A549 (cell line): Measurements from ENCODE around the gene SH3GL2. TPM values are rescaled to one million over a fixed set of nuclear protein-coding genes. Genes with fewer than 3 reads are reported as not detected.

Experiments used
- ATAC-seq, 2 experiments: fragments of 200-7000 bp in 1 of 2; fragments of >200 bp in 1 of 2; cut with Nextera tagmentation in 1 of 2; cut with Tn5 transposase in 1 of 2; 3 replicates each; pipeline versions ENCODE4 v1.8.0 to v1.9.1; 2018 to 2020; ENCODE audit warnings: mild to moderate bottlenecking in 1 of 2, moderate library complexity in 1 of 2
- CTCF ChIA-PET: fragments of 300-600 bp; sonication (Branson Sonifier 250); formaldehyde crosslinking; extraction: SDS; loops from one replicate; lab custom pipeline; 2021; ENCODE audit warnings: antibody characterized with exemption, inconsistent platforms; lab: Yijun Ruan, JAX
- POLR2A ChIA-PET: fragments of 350-600 bp; formaldehyde crosslinking; extraction: SDS; loops from one replicate; lab custom pipeline; 2021; ENCODE audit warnings: antibody characterized with exemption, inconsistent platforms; lab: Yijun Ruan, JAX
- DNase-seq, 2 experiments: peaks; one replicate each; pipeline versions ENCODE4 v3.0.0 to v3.0.0-alpha.2; 2011 to 2016; ENCODE audit warnings: low read depth in 1 of 2, low spot score in 1 of 2
- FAIRE-seq: peaks from 2 replicates; lab custom pipeline; 2011; peaks lifted over from hg19 to GRCh38; lab: Jason Lieb, UNC
- H3K27ac ChIP-seq, 2 experiments: fragments of >200 bp; sonication (Bioruptor Twin); formaldehyde crosslinking; 3 replicates each; pipeline ENCODE4 v1.5.1; 2016 to 2017
- H3K4me1 ChIP-seq: fragments of >200 bp; sonication (Bioruptor Twin); formaldehyde crosslinking; 3 replicates; pipeline ENCODE4 v1.6.1; 2016
- H3K4me2 ChIP-seq: fragments of >200 bp; sonication (Bioruptor Twin); formaldehyde crosslinking; 3 replicates; pipeline ENCODE4 v1.6.1; 2016
- H3K4me3 ChIP-seq: fragments of >200 bp; sonication (Bioruptor Twin); formaldehyde crosslinking; 3 replicates; pipeline ENCODE4 v1.5.1; 2016
- H3K9me3 ChIP-seq: fragments of >200 bp; sonication (Bioruptor Twin); formaldehyde crosslinking; 3 replicates; pipeline ENCODE4 v1.6.1; 2016
- BHLHE40 ChIP-seq: IDR thresholded peaks from 2 replicates; pipeline ENCODE4 v1.6.1; 2012; ENCODE audit warnings: low read depth, low read length, inconsistent platforms
- CBX2 ChIP-seq: fragments of 200-600 bp; sonication (generic); IDR thresholded peaks from 2 replicates; pipeline ENCODE4 v1.6.1; 2016; ENCODE audit warnings: low read depth, mild to moderate bottlenecking, borderline replicate concordance
- CBX8 ChIP-seq: fragments of 200-600 bp; sonication (generic); IDR thresholded peaks from 2 replicates; pipeline ENCODE4 v1.6.1; 2016
- CHD4 ChIP-seq: fragments of 200-600 bp; sonication (generic); IDR thresholded peaks from 2 replicates; pipeline ENCODE4 v1.6.1; 2016; ENCODE audit warnings: antibody characterized with exemption, mild to moderate bottlenecking, borderline replicate concordance
- EHMT2 ChIP-seq: fragments of 200-600 bp; sonication (generic); IDR thresholded peaks from 2 replicates; pipeline ENCODE4 v1.6.1; 2016; ENCODE audit warnings: antibody characterized with exemption, low read depth, mild to moderate bottlenecking, moderate library complexity
- HDAC2 ChIP-seq: fragments of 200-600 bp; sonication (generic); IDR thresholded peaks from 2 replicates; pipeline ENCODE4 v1.6.1; 2016
- HOXB5 ChIP-seq: fragments of 250-450 bp; sonication (Bioruptor Pico); IDR thresholded peaks from 2 replicates; pipeline ENCODE4 v1.5.0; 2020; ENCODE audit warnings: mild to moderate bottlenecking, moderate library complexity
- MAZ ChIP-seq: fragments of 150-350 bp; IDR thresholded peaks from 2 replicates; pipeline ENCODE4 v1.6.1; 2014; ENCODE audit warnings: antibody characterized with exemption, low read depth, low read length, borderline replicate concordance
- MYC ChIP-seq: IDR thresholded peaks from 2 replicates; pipeline ENCODE4 v1.6.1; 2012; ENCODE audit warnings: mild to moderate bottlenecking, inconsistent platforms, low read length, improper control_type of control experiment, borderline replicate concordance
- POLR2AphosphoS2 ChIP-seq: conservative IDR thresholded peaks from 2 replicates; pipeline ENCODE4 v1.6.1; 2012; ENCODE audit warnings: low read length, improper control_type of control experiment, inconsistent platforms
- RAD21 ChIP-seq, 2 experiments: fragments of >200 bp in 1 of 2; sonication (Bioruptor Twin) in 1 of 2; formaldehyde crosslinking in 1 of 2; IDR thresholded peaks in 1 of 2; conservative IDR thresholded peaks in 1 of 2; 2 replicates in 1 of 2; 3 replicates in 1 of 2; pipeline ENCODE4 v1.6.1; 2012 to 2018; ENCODE audit warnings: inconsistent platforms in 1 of 2
- RFX5 ChIP-seq: fragments of 450-650 bp; IDR thresholded peaks from 2 replicates; pipeline ENCODE4 v1.7.1; 2014; ENCODE audit warnings: antibody characterized with exemption, mild to moderate bottlenecking, moderate library complexity
- SMC3 ChIP-seq: fragments of >200 bp; sonication (Bioruptor Twin); formaldehyde crosslinking; IDR thresholded peaks from 3 replicates; pipeline ENCODE4 v1.6.1; 2018; ENCODE audit warnings: inconsistent platforms
- SREBF2 ChIP-seq: fragments of 450-650 bp; IDR thresholded peaks from 2 replicates; pipeline ENCODE4 v1.6.1; 2014; ENCODE audit warnings: mild to moderate bottlenecking, moderate library complexity
- TP53 ChIP-seq: fragments of 250-450 bp; sonication (Bioruptor Pico); IDR thresholded peaks from 2 replicates; pipeline ENCODE4 v1.5.0; 2021; ENCODE audit warnings: mild to moderate bottlenecking, moderate library complexity
- ZC3H11A ChIP-seq: fragments of 450-650 bp; IDR thresholded peaks from 2 replicates; pipeline ENCODE4 v1.6.1; 2014; ENCODE audit warnings: antibody characterized with exemption, mild to moderate bottlenecking
- WGBS: methylation state at CpG from one replicate; pipeline ENCODE4 v1.1.6; 2017; ENCODE audit errors: missing lambda C conversion rate; 5-methylcytosine and 5-hydroxymethylcytosine counted together
- polyA plus RNA-seq, 4 experiments: library from polyadenylated mRNA; depleted of rRNA in 3 of 4; stranded (reverse); fragments of >200 nt; fragmentation: RNase III in 1 of 4; extraction: RNeasy Plus Mini Kit Qiagen cat#74134 plus additional on column Dnase treatment in 1 of 4; gene quantifications; 2 replicates in 3 of 4; 3 replicates in 1 of 4; pipeline ENCODE4 v1.2.3, GENCODE V29; 2011 to 2017
- TF ChIP-seq, protein P1 (sequence below): fragments of 200-600 bp; sonication (generic); IDR thresholded peaks from 2 replicates; pipeline ENCODE4 v1.6.1; 2016; ENCODE audit warnings: antibody characterized with exemption, mild to moderate bottlenecking, moderate library complexity
- TF ChIP-seq, protein P2 (sequence below): fragments of >200 bp; sonication (Bioruptor Twin); formaldehyde crosslinking; IDR thresholded peaks from 3 replicates; pipeline ENCODE4 v1.6.1; 2016
- TF ChIP-seq, protein P3 (sequence below): fragments of >200 bp; sonication (Bioruptor Twin); formaldehyde crosslinking; IDR thresholded peaks from 3 replicates; pipeline ENCODE4 v1.5.1; 2016

Gene SH3GL2
- polyA plus RNA-seq, 2 of the 4 experiments (the other 2 are of a cell fraction) = 0.03 TPM

DNA sequence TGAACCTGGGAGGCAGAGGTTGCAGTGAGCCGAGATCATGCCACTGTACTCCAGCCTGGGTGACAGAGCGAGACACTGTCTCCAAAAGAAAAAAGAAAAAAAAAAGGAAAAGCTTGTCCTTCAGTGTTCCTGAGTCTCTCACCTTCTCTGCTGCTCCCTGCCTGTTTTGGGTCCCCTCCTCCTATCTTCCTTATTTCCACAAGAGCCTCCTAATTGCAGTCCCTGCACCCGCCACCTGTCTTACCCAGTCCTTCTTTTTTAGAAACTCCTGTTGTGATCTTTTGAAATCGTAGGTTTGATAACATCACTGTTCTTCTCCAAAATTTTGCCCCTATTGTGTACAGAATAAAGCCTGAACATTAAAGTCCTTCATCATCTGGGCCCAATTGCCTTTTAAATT is 234.9 kb downstream of the SH3GL2 start:
- no peak for TF ChIP-seq HDAC2
- no peak for TF ChIP-seq CBX8
- TF ChIP-seq SMC3 = no peak
- TF ChIP-seq EHMT2 = no peak
- TF ChIP-seq, protein P1, sequence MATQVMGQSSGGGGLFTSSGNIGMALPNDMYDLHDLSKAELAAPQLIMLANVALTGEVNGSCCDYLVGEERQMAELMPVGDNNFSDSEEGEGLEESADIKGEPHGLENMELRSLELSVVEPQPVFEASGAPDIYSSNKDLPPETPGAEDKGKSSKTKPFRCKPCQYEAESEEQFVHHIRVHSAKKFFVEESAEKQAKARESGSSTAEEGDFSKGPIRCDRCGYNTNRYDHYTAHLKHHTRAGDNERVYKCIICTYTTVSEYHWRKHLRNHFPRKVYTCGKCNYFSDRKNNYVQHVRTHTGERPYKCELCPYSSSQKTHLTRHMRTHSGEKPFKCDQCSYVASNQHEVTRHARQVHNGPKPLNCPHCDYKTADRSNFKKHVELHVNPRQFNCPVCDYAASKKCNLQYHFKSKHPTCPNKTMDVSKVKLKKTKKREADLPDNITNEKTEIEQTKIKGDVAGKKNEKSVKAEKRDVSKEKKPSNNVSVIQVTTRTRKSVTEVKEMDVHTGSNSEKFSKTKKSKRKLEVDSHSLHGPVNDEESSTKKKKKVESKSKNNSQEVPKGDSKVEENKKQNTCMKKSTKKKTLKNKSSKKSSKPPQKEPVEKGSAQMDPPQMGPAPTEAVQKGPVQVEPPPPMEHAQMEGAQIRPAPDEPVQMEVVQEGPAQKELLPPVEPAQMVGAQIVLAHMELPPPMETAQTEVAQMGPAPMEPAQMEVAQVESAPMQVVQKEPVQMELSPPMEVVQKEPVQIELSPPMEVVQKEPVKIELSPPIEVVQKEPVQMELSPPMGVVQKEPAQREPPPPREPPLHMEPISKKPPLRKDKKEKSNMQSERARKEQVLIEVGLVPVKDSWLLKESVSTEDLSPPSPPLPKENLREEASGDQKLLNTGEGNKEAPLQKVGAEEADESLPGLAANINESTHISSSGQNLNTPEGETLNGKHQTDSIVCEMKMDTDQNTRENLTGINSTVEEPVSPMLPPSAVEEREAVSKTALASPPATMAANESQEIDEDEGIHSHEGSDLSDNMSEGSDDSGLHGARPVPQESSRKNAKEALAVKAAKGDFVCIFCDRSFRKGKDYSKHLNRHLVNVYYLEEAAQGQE = no peak
- TF ChIP-seq, protein P2, sequence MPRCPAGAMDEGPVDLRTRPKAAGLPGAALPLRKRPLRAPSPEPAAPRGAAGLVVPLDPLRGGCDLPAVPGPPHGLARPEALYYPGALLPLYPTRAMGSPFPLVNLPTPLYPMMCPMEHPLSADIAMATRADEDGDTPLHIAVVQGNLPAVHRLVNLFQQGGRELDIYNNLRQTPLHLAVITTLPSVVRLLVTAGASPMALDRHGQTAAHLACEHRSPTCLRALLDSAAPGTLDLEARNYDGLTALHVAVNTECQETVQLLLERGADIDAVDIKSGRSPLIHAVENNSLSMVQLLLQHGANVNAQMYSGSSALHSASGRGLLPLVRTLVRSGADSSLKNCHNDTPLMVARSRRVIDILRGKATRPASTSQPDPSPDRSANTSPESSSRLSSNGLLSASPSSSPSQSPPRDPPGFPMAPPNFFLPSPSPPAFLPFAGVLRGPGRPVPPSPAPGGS = no peak
- TF ChIP-seq CHD4 = no peak
- no peak for TF ChIP-seq RAD21 (conservative IDR thresholded peaks at IDR 0.05 in 1 of 2, IDR thresholded peaks at IDR 0.05 in 1 of 2)
- no peak for TF ChIP-seq TP53 (CRISPR knock-in tag)
- TF ChIP-seq, protein P3, sequence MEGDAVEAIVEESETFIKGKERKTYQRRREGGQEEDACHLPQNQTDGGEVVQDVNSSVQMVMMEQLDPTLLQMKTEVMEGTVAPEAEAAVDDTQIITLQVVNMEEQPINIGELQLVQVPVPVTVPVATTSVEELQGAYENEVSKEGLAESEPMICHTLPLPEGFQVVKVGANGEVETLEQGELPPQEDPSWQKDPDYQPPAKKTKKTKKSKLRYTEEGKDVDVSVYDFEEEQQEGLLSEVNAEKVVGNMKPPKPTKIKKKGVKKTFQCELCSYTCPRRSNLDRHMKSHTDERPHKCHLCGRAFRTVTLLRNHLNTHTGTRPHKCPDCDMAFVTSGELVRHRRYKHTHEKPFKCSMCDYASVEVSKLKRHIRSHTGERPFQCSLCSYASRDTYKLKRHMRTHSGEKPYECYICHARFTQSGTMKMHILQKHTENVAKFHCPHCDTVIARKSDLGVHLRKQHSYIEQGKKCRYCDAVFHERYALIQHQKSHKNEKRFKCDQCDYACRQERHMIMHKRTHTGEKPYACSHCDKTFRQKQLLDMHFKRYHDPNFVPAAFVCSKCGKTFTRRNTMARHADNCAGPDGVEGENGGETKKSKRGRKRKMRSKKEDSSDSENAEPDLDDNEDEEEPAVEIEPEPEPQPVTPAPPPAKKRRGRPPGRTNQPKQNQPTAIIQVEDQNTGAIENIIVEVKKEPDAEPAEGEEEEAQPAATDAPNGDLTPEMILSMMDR = no peak
- TF ChIP-seq SREBF2 = no peak
- TF ChIP-seq, all 56 proteins: peak for 0
- DNase-seq = no peak
- Histone ChIP-seq H3K4me1 (no peaks in the 10 kb centered on the region), H3K4me3 (no peak overlapping the region), H3K27ac (no peak overlapping the region), H3K9me3 (no peaks in the 10 kb centered on the region), H3K4me2 (no peak overlapping the region)
- ChIA-PET POLR2A (no interaction called here), CTCF (interaction anchor here (1.0 to 5.6 kb wide), 7 partner anchors 13 to 1214 kb away, joined by 3 to 47 read pairs (median 3); no protein-coding TSS in a partner anchor)
- FAIRE-seq = no peak
- WGBS = 14% methylated on average over 4 of the region's 4 CpGs
- no peak for ATAC-seq

DNA sequence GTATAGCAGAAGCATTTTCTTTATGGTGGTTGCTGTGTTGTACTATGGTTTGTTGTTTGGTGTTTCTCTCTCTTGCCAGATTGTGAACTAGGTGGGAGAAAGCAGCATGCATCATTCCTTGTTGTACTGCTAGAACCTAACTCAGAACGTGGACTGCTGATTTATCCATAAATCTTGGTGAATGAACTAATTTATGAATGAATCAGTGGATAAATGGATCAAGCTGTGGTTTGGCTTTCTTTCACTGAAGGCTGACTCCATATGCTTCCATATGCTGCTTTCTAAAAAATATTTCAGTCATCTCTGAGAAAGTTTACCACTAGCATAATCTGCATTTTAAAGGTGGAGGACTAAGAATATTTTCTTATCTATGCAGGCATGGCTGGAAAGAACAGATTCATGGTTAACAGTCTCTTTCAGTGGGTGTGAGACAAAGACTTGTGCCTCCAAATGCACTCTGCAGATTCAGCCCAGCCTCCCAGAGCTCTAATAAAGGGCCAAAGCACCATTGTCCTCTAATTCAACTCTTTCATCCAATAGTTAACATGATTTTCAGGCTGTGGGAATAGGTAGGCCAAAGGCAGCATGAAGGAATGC is 237.7 kb downstream of the SH3GL2 start:
- CTCF ChIA-PET = interaction anchor here (0.7 kb wide), 1 partner anchor 8 kb away, joined by 4 read pairs; no protein-coding TSS in a partner anchor
- no peak for TF ChIP-seq BHLHE40
- TF ChIP-seq MAZ = no peak
- TF ChIP-seq EHMT2 = no peak
- no peak for TF ChIP-seq ZC3H11A
- TF ChIP-seq RFX5 = no peak
- no peak for TF ChIP-seq MYC
- TF ChIP-seq, protein P3 = no peak
- no peak for TF ChIP-seq CBX2
- no peak for TF ChIP-seq POLR2AphosphoS2
- no peak for TF ChIP-seq TP53 (CRISPR knock-in tag)
- TF ChIP-seq, protein P1 = no peak
- TF ChIP-seq, protein P2 = no peak
- no peak for TF ChIP-seq HOXB5 (CRISPR knock-in tag)

More for the DNA sequence above, 237.7 kb downstream of the SH3GL2 start:
- DNase-seq (no peak), FAIRE-seq (no peak), ATAC-seq (no peak)
- Histone ChIP-seq H3K4me1 (no peaks in the 10 kb centered on the region), H3K4me2 (no peak overlapping the region), H3K27ac (no peak overlapping the region), H3K4me3 (no peak overlapping the region), H3K9me3 (no peaks in the 10 kb centered on the region)
- POLR2A ChIA-PET = no interaction called here
- WGBS = 5% methylated on average over 1 of the region's 1 CpG
